GM18517 (cell line): ENCODE results near the gene P3R3URF.

ENCODE experiments used
- ATAC-seq: cut with Tn5 transposase; IDR thresholded peaks from one replicate; pipeline ENCODE4 v1.9.1; 2021; ENCODE audit warnings: mild to moderate bottlenecking, moderate library complexity; ENCODE audit not compliant: unreplicated experiment

P3R3URF gene

DNA sequence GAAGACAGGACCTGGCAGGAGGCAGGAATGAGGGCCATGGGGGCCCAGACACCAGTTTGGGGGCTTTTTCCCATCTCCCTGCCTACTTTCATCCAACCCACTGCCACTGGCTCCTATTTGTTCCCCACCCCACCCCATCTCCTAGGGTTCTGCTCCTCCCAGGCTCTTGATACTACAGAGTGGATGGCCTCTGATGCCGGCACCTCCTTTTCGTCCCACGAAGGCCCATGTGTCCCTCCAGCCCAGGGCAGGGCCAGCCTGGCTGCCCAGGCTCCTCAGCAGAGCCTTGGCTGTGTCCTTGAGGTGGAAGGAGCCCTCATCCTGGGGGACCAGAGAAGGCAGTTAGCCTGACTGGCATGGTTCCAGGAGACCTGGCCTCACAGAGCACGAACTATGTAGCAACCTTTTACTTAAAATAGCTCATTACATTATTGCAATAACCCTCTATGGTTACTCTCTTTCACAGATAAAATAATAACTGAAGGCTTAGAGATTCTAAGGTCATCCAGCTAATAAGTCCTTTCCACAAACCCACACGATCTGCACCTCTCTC lies 18.4 kb upstream of the P3R3URF start:
- ATAC-seq = no peak

DNA sequence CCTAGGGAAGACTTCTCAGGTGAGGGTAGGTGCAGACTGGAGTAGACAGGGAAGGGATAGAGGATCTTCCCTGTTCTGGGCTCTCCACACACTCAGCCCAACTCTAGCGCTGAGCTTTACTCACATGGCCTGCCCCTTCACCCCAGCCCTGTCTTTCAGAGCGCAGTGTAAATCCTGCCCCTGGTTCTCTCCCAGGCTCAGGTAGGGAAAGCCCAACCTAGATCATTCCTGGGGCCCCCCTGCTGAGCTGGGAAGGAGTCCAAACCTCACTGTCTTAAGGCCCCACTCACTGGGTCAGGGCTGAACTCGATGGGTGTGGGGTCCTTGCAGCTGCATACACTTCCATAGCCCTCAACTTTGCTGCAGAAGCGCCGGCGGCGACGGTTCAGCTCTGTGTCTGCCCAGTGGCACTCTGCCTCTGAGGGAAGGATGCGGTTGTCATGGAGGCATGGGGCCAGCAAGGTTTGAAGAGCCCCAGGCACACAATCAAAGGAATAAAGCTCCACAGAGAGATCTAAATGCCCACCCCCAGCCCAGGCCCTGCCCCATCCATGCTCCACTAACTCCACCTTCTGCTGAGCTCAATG lies 17.8 kb upstream of the P3R3URF start:
- no peak for ATAC-seq

DNA sequence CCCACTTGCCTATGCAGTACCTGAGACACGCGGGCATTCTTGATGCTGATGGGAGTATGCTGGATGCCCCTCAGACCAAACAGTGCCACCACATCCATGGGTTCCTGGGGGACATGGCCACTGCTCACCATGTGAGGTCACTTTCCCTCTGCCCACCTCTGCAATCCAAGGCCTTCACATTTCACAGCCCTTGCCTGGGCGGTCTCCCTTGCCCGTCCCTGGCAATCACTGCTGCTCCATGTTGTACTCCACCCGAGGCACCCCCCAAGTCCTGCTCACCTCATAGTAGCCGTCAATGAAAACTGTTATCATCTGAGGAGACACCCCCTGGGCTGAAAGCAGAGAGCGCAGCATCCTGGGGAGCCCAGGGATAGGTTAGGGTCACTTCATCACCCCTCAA lies 17.0 kb upstream of the P3R3URF start:
- no peak for ATAC-seq

DNA sequence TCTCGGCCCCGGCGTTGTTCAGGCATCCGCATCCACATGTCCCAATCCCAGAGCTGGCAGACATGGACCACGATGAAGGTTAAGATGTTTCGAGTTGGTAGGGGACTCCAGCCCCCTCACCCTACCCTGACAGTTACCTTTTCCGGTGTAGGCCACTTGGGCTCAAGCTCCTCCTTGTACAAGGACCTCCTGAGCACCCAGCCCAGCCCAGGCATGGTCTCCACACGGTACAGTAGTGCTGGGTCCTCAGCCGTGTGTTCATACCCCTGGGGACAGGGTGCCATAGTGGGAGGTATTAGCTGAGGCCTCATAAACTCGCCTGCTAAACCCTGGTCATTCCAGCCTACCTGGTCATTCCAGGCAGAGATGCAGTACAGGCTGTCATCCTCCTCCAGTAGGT lies 15.9 kb upstream of the P3R3URF start:
- ATAC-seq = no peak

DNA sequence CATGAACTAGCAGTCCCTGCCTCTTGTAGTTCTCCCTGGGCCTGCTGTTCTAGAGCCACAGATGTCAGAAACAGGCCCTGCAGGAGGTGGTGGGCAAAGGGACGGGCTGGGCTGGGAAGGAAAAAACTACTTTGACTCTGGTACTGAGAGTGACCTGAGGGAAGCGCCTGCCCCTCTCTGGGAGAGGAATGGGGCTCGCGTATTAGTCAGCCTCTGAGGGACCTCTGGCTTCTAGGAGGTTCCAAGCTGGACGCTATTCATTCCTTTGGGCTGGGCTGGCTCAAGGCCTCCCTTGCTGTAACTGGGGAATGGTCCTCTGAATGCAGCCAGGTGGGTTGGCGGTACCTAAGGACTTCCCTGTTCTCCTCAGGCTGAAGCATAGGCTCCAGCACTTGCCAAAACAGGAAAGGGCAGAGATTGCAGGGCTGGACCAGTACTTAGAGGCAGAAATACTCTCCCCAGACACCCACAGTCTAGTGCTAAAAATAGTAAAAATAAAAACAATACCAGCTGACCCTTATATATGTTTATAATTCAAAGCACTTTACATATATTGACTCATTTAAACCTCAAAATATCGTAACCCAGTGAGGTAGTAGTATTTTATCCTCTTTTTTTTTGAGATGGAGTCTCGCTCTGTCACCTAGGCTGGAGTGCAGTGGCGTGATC lies 14.9 kb upstream of the P3R3URF start:
- no peak for ATAC-seq

DNA sequence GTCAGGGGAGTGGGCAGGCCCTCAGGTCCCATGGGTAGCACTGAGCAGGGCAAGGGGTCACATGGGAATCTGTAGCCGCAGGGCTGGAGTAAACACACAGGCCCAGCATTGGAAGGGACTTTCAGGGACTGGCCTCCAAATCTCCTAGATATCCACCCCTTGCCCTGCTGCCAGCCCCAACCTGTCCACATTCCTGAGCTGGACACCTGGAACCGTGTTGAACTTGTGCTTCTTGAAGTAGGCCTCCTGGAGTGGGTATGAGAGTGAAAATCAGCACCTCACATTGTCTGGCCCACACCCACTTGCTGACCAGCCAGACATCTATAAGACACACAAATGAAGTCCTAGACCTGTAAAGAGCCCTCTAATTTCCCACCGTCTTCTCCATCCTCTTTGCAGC lies 14.3 kb upstream of the P3R3URF start:
- no peak for ATAC-seq

DNA sequence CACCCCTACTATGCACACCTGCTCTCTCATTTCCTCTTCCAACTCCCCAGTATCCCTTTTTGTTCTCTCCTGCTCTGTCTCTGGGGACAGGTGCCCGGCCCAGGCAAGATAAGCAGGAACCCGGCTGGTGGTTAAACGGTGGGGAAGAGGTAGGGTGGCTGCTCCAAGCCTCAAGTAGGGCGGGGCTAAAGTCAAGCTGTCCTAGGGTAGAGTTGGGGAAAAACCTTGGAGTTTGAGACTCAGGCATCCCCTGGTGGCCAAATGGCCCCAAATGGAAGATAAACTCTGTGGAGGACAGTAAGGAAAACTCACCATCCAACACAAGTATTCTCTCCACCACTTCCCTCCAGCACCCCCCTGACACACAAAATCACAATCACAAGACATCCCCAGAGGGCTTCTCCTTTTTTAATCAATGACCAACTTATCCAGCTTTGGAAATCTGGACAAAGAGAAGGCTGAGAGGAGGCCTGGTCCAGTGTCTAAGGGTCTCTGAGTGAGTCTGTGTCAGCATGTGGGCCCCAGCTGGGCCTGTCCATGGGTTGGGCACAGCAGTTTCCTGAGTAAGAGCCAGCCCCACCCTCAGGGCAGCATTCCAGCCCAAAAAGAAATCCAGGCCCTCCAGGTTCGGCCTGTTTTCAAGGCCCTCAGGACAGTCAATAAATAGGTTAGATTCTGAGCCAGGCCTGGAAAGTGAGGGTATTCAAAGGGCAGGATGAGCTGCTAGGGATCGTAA lies 12.2 kb upstream of the P3R3URF start:
- no peak for ATAC-seq

DNA sequence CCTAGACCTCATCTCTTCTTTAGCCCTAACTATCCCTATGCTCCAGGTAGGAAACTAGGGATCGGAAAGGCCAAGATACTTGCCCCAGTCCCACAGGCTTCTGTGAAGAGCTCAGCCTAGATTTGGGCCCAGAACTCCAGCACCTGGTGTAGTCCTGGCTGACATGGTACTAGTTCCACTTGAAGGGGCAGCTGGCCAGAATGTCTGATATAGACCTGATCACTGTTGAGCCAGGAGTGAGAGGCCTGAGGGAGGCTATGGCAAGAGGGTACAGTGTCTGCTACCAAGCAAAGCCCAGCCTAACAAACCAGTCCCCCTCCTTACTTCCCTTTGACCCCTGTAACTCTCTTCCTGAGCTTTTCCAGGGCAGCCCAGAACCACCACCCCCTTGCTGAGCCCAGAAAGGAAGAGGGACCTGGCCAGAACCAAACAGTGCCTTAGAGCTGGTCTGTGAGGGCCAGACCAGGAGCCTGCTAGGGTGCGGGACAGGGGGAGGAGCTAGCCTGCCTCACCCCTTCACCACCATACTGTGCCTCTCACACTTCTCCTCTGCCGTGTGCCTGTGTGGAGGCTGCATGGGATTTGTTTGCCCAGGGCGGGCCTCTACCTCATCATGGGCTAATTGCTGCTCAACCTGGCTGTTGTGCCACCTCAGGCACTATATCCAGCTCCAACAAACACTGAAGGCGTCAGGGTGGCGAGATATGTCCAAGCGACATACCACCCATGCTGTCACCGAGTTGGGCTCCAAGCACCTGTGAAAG lies 11.0 kb upstream of the P3R3URF start:
- no peak for ATAC-seq

DNA sequence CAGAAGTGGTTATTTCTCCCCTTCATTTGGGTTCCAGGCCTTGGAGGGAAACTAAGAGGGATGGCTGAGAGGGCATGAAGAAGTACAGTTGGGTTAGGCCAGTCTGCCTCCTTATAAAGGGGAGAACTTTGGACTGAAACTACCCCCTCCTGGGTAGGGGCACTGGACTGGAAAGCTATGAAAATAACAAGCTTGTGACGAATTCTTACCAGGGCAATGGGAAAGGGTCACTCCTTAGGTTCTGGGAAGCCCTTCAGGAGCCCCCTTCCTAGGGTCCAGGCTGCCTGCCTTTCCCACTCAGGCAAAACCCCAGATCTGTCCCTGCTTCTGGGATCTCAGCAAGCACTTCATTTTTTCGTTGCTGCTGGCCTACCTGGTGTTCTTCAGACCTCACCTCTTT lies 9.8 kb upstream of the P3R3URF start:
- ATAC-seq = no peak

DNA sequence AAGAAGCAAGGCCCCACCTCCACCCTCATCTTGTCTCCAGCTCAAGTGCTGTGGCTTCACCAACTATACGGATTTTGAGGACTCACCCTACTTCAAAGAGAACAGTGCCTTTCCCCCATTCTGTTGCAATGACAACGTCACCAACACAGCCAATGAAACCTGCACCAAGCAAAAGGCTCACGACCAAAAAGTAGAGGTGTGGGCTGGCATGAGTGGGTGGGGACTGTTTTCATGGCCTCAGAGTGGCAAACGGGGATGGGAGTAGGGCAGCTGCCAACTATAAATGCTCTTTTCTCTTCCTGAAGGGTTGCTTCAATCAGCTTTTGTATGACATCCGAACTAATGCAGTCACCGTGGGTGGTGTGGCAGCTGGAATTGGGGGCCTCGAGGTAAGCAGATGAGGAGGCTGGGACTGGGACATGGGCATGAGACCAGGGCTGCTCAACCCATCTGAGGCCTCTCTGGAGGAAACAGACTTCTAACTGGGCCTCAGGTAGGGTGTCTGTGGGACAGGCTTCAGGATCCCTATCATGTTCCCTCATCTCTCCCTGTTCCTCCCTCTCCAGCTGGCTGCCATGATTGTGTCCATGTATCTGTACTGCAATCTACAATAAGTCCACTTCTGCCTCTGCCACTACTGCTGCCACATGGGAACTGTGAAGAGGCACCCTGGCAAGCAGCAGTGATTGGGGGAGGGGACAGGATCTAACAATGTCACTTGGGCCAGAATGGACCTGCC lies 8.8 kb upstream of the P3R3URF start:
- no peak for ATAC-seq

DNA sequence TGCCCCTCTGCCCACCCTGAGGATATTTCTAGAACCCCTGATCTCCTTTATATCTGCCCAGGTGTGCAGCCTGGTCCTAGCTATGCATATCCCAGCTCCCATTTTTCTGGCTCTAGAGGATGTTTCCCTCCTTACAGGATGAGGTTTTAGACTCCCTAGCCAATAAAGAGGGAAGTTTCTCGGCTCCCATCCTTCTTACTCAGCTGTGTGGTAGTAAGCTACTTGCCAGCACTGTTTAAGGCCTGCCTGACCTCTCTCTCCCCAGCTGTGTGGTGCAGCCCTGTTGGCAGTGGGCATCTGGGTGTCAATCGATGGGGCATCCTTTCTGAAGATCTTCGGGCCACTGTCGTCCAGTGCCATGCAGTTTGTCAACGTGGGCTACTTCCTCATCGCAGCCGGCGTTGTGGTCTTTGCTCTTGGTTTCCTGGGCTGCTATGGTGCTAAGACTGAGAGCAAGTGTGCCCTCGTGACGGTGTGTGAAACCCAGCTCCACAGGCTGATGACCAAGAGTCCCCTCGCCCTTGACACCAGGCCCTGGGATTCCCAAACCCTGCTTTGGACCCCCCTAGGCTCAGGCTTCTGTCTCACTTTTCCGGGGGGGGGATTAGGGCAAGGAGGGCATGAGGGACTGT lies 7.8 kb upstream of the P3R3URF start:
- no peak for ATAC-seq

DNA sequence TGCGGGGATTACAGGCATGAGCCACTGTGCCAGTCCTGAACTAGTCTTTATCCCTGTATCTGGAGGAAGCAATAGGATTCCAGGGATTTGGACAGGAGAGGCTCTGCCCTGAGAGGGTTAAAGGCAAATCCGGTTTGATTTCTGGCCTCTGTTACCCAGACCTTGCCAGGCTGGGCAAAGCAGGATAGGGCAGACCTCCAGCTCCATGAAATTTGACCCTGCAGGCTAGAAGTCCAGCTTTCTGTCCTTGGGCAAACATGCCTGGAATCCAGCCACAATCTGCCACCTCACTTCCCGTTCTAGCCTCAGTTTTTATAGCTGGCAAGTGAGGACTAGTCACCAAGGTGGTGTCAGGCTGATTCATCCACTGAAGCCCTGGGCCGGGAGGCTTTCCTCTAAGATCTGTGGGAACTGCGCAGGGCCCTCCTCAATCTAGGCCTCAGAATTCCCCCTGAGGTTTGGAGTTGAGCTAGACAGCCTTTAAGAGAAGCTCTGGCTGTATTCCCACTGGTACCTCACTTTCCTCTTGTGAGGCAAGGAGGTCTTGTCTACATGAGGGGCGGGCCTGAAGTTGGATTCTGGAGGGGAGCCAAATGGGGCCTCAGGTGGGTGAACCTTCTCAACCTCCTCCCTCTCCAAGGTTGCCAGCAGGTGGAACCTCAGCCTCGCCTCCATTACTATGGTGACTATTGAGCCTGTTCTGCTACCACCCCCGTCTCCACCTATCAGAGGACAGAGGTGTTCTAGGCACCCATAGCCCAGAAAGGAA lies 7.0 kb upstream of the P3R3URF start:
- ATAC-seq = no peak

DNA sequence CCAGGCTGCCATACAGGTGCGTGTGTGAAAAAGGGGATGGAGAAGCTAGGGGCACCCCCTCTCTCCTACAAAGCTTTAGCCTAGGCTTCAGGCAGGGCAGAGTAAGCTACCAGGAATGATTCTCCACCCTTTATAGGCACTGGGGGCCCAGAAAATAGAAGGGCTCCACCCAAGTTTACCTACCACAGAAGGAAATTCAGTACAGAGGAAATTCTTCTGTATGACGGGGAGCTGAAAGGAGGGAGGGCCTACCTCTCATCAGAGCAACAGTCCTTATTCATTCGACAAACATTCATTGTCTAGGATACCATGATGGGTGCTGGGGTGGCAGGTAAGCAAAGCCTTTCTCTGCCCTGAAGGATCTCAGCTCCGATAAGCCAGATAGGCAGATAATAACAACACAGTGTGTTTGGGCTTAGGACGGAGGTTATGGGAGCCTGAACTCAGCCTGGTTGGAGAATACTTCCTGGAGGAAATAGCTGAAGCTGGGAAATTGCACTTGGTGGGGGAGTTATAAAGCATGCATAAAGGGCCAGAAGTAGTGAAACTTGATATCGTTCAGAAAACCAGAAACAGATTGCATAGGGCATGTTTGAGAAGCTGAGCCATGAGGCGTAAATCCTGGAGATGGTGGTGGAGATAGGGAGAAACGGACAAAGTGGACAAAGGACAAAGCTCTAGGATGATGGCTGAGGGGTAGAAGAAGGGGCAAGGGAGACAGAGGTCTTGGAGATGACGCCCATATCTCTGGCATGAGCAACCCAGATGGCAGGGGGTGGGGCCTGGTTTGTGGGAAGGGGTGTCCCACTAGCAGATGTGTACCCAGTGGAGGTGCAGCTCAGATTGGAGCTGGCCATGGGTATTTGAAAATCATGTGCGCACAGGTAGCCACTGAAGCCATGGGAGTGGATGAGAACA lies 5.3 kb upstream of the P3R3URF start:
- no peak for ATAC-seq

DNA sequence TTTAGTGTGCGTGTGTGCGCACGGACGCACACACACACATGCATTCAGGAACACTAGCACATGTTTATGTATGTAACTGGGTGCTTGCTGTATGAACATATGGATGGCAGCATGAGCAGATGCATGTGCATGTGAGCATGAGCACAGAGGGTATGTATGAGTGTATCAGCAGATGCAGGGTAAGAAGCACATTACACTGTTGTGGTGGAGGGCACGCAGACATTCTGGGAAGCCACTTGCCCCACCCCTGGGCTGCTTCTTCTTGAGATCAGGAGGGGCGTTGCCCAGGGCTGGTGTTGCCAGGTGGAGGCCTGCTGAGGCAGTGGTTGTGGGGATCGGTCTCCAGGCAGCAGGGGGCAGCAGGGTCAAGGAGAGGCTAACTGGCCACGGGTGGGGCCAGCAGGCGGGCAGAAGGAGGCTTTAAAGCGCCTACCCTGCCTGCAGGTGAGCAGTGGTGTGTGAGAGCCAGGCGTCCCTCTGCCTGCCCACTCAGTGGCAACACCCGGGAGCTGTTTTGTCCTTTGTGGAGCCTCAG lies 3.9 kb upstream of the P3R3URF start:
- no peak for ATAC-seq

DNA sequence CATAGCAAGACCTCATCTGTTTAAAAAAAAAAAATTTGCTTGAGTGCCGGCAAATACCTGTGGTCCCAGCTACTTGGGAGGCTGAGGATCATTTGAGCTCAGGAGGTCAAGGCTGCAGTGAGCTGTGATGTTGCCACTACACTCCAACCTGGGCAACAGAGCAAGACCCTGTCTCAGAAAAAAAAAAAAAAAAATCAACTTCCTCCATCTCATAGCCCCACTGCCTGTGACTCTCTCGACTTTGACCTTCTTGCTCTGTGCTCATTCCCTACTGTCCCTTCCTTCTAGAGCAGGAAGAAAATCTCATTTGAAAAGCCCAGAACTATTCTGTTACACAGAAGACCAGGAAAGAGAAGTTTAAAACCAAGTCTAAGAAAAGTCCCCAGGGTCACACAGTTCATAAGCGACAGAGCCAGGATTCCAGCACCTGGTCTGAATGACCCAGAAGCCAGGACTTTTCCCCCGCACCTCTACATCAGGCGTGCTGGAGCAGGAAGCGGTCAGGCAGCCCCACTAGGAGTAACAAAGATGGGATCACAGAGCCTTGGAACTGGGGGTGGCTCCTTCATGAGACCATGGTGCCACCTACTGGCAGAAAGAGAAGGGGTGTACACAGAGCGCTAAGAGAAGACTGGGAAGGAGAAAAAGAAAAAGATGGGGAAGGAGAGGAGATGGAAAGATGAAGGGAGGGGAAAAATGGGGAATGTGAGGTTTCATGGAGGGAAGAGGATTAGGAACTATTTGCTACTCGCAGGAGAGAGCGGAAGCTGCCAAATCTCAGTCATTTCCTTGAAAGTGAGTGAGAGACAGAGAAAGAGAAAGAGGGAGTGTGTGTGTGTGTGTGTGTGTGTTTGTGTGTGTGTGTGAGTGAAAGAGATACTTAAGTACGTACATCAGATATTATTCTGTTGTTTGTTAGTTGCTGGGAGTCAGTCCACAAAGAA lies 3.1 kb upstream of the P3R3URF start:
- peak; percentile 61 for ATAC-seq

DNA sequence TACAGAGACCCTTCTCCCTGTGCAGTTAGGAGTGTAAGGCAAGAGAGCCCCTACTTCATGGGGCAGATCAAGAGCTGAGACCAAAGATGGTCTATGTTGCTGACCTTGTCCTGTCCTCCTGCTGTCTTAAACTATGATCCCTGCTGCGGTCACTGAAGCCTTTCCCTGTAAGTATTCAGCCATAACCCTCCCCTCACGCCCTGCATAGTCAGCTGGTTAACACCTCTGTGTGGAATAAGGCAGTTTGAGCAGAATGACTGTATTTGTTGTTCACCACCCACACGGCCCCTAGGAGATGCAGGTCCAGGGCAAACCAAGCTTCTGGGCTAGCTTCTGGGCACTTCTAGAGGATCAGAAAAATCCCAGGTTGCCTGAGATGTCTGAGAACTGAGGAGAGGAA lies 1.0 kb downstream of the P3R3URF start:
- no peak for ATAC-seq
